GM19099 (cell line): Measurements from ENCODE around the gene KCNMA1.

Experiments
- POLR2A ChIP-seq: IDR thresholded peaks from 3 replicates; pipeline ENCODE4 v1.6.1; 2011; ENCODE audit warnings: low read depth; ENCODE audit not compliant: insufficient read length; ENCODE audit errors: extremely low read depth

Gene KCNMA1

GRCh38 chr10:77229704-77230103 is 407.9 kb downstream of the KCNMA1 start:
- no peak for TF ChIP-seq POLR2A

GRCh38 chr10:77228559-77228958 is 409.0 kb downstream of the KCNMA1 start:
- TF ChIP-seq POLR2A, result no peak

GRCh38 chr10:77226853-77227565 is 410.6 kb downstream of the KCNMA1 start:
- no peak for TF ChIP-seq POLR2A

- no peak for TF ChIP-seq POLR2A
These were observed 411.2 kb downstream of the KCNMA1 start for GRCh38 chr10:77226452-77226851.

GRCh38 chr10:77226020-77226419 is 411.6 kb downstream of the KCNMA1 start:
- TF ChIP-seq POLR2A, result no peak

- no peak for TF ChIP-seq POLR2A
These were observed 413.8 kb downstream of the KCNMA1 start for GRCh38 chr10:77223526-77224460.

GRCh38 chr10:77220150-77220549 is 417.5 kb downstream of the KCNMA1 start:
- TF ChIP-seq POLR2A, result no peak

- no peak for TF ChIP-seq POLR2A
These were observed 418.6 kb downstream of the KCNMA1 start for GRCh38 chr10:77219046-77219445.

- TF ChIP-seq POLR2A, result no peak
These were observed 422.8 kb downstream of the KCNMA1 start for GRCh38 chr10:77214799-77215198.

GRCh38 chr10:77212632-77213031 is 425.0 kb downstream of the KCNMA1 start:
- TF ChIP-seq POLR2A, result no peak

- TF ChIP-seq POLR2A, result no peak
These were observed 427.0 kb downstream of the KCNMA1 start for GRCh38 chr10:77210645-77211044.

- TF ChIP-seq POLR2A, result no peak
These were observed 428.8 kb downstream of the KCNMA1 start for GRCh38 chr10:77208684-77209256.

GRCh38 chr10:77207828-77208185 is 429.8 kb downstream of the KCNMA1 start:
- TF ChIP-seq POLR2A, result no peak

GRCh38 chr10:77207182-77207827 is 430.3 kb downstream of the KCNMA1 start:
- no peak for TF ChIP-seq POLR2A

- TF ChIP-seq POLR2A, result no peak
These were observed 432.5 kb downstream of the KCNMA1 start for GRCh38 chr10:77205135-77205534.

GRCh38 chr10:77204171-77204570 is 433.4 kb downstream of the KCNMA1 start:
- TF ChIP-seq POLR2A, result no peak

GRCh38 chr10:77202857-77203256 is 434.8 kb downstream of the KCNMA1 start:
- no peak for TF ChIP-seq POLR2A
